Hypothalamus (tissue), 51 donors: ENCODE measurements around the gene DNAJC28.
"Not testable (repeated sequence)": the region's sequence is repeated elsewhere in the genome, so short reads cannot be mapped to it uniquely, and the experiment has no call there.

Experiments
- DNase-seq, 51 donors: peaks; one replicate each; lab custom pipeline; 2025; lab: John Stamatoyannopoulos, UW

DNAJC28 gene

GRCh38 chr21:33487996-33488395 lies 3.5 kb downstream of the DNAJC28 start:
- no peak for DNase-seq

- peak in 2 of 51 donors; percentile 0 to 1 for DNase-seq
Measured at GRCh38 chr21:33481314-33481943, 10.1 kb downstream of the DNAJC28 start.

- no peak for DNase-seq
Measured at GRCh38 chr21:33480481-33481103, 10.9 kb downstream of the DNAJC28 start.

GRCh38 chr21:33479679-33480480 lies 11.6 kb downstream of the DNAJC28 start, which contains the start of gene TMEM50B:
Gene TMEM50B (minus strand): TSS chr21:33479974. CDS start chr21:33468885, 11,089 bp downstream.
- peak; percentile 65 to 99 (median 96) for DNase-seq

GRCh38 chr21:33478935-33479678 lies 12.4 kb downstream of the DNAJC28 start:
- DNase-seq = peak in 21 of 51 donors; percentile 2 to 63 (median 25)

GRCh38 chr21:33478182-33478581 lies 13.3 kb downstream of the DNAJC28 start:
- no peak for DNase-seq

GRCh38 chr21:33477066-33477465 lies 14.4 kb downstream of the DNAJC28 start:
- no peak for DNase-seq

- no peak for DNase-seq
Measured at GRCh38 chr21:33473344-33473743, 18.2 kb downstream of the DNAJC28 start.

GRCh38 chr21:33470701-33471100 lies 20.8 kb downstream of the DNAJC28 start:
- DNase-seq = no peak

- DNase-seq = not testable (repeated sequence)
Measured at GRCh38 chr21:33469183-33469582, 22.3 kb downstream of the DNAJC28 start.

- no peak for DNase-seq
Measured at GRCh38 chr21:33461538-33462250, 29.8 kb downstream of the DNAJC28 start.

- DNase-seq = no peak
Measured at GRCh38 chr21:33458861-33459260, 32.7 kb downstream of the DNAJC28 start.

- no peak for DNase-seq
Measured at GRCh38 chr21:33455686-33456446, 35.6 kb downstream of the DNAJC28 start.

GRCh38 chr21:33452362-33452761 lies 39.2 kb downstream of the DNAJC28 start:
- DNase-seq = no peak

- DNase-seq = no peak
Measured at GRCh38 chr21:33451634-33452071, 39.9 kb downstream of the DNAJC28 start.

- no peak for DNase-seq
Measured at GRCh38 chr21:33449616-33450015, 41.9 kb downstream of the DNAJC28 start.

GRCh38 chr21:33446620-33447019 lies 44.9 kb downstream of the DNAJC28 start:
- DNase-seq = not testable (repeated sequence)

- DNase-seq = no peak
Measured at GRCh38 chr21:33444499-33444898, 47.0 kb downstream of the DNAJC28 start.

GRCh38 chr21:33443194-33443593 lies 48.3 kb downstream of the DNAJC28 start:
- no peak for DNase-seq
